CD4-positive, alpha-beta T cell treated with Interleukin-15 for 1 hour (primary cell): ENCODE data around the gene PSMB11.
A peak's percentile ranks its signal among the peaks of the same experiment; 100 is the strongest.

ENCODE experiments used
- DNase-seq: peaks from one replicate; pipeline ENCODE4 v3.0.0-alpha.2; 2020

The PSMB11 gene

GRCh38 chr14:23015618-23016017 lies 26.4 kb upstream of the PSMB11 start:
- DNase-seq = no peak

- DNase-seq = no peak
Observed at GRCh38 chr14:23017091-23017490, 24.9 kb upstream of the PSMB11 start.

GRCh38 chr14:23018107-23018506 lies 23.9 kb upstream of the PSMB11 start:
- no peak for DNase-seq

GRCh38 chr14:23020143-23021128 lies 21.6 kb upstream of the PSMB11 start:
- no peak for DNase-seq

GRCh38 chr14:23021434-23021833 lies 20.6 kb upstream of the PSMB11 start:
- DNase-seq = no peak

- no peak for DNase-seq
Observed at GRCh38 chr14:23021889-23022442, 20.0 kb upstream of the PSMB11 start.

- DNase-seq = no peak
Observed at GRCh38 chr14:23023022-23023794, 18.8 kb upstream of the PSMB11 start.

GRCh38 chr14:23023795-23024152 lies 18.2 kb upstream of the PSMB11 start:
- no peak for DNase-seq

- no peak for DNase-seq
Observed at GRCh38 chr14:23024612-23025075, 17.4 kb upstream of the PSMB11 start.

- no peak for DNase-seq
Observed at GRCh38 chr14:23025151-23025814, 16.7 kb upstream of the PSMB11 start.

- DNase-seq = no peak
Observed at GRCh38 chr14:23028799-23029198, 13.2 kb upstream of the PSMB11 start.

GRCh38 chr14:23030936-23031335 lies 11.1 kb upstream of the PSMB11 start:
- DNase-seq = no peak

GRCh38 chr14:23033251-23033727 lies 8.7 kb upstream of the PSMB11 start:
- DNase-seq = no peak

GRCh38 chr14:23033801-23034497 lies 8.1 kb upstream of the PSMB11 start:
- no peak for DNase-seq

GRCh38 chr14:23034498-23035302 lies 7.3 kb upstream of the PSMB11 start, which contains the start of gene PSMB5:
Gene PSMB5 (minus strand): TSS chr14:23034900. CDS start chr14:23034881, 19 bp downstream.
- DNase-seq = peak; percentile 93

- no peak for DNase-seq
Observed at GRCh38 chr14:23035303-23036144, 6.5 kb upstream of the PSMB11 start.

- no peak for DNase-seq
Observed at GRCh38 chr14:23040100-23040499, 1.9 kb upstream of the PSMB11 start.

GRCh38 chr14:23041729-23042128 lies 283 bp upstream of the PSMB11 start:
- no peak for DNase-seq

- no peak for DNase-seq
Observed at GRCh38 chr14:23043145-23043544, 1.1 kb downstream of the PSMB11 start.

- no peak for DNase-seq
Observed at GRCh38 chr14:23043754-23044153, 1.7 kb downstream of the PSMB11 start.
